Dedifferentiated amniotic fluid mesenchymal stem cell (primary cell): ENCODE data around the gene FRS3.
"Not testable (repeated sequence)": the region's sequence is repeated elsewhere in the genome, so short reads cannot be mapped to it uniquely, and the experiment has no call there.

ENCODE experiments used
- DNase-seq: peaks from one replicate; pipeline ENCODE4 v3.0.0-alpha.2; 2016; ENCODE audit errors: extremely low spot score

Gene FRS3, protein sequence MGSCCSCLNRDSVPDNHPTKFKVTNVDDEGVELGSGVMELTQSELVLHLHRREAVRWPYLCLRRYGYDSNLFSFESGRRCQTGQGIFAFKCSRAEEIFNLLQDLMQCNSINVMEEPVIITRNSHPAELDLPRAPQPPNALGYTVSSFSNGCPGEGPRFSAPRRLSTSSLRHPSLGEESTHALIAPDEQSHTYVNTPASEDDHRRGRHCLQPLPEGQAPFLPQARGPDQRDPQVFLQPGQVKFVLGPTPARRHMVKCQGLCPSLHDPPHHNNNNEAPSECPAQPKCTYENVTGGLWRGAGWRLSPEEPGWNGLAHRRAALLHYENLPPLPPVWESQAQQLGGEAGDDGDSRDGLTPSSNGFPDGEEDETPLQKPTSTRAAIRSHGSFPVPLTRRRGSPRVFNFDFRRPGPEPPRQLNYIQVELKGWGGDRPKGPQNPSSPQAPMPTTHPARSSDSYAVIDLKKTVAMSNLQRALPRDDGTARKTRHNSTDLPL

DNA sequence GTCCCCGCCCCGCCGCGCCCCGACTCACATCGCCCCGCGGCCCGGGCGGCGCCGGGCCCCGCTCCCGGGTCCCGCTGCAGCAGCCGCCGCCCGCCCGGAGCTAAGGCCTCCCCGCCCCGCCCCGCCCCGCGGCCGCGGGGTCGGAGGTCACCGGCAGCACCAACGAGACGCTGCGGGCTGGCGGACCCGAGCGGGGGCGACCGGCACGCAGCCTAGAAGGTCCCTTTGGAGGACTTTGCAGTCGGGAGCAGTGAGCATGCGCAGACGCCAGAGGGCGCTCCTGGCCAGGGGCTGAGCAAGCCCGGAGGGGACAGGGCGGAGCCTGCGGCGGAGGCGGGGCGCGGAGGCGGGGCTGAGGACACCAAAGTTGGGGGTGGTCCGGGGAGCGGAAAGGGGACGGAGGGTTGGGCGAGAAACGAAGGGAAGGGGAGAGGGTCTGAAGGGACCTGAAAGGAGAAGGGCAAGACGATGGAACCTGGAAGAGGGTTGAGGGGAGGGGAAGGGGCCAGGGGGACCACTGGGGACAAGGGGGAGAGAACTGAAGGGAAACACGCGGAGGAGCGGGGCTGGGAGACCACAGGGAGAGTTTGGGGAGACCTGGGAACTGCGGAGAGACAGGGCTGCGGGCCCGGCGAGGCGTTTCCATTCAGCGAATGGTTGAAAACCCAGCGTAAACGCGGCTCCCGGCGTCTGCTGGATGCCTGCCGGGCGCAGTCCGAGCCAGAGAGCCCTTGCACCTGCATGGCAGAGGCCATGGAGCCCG is at the start of gene FRS3:
Gene FRS3 (minus strand): TSS at position 113 of the 763 bp plus-strand sequence. CDS start 2,913 bp downstream, outside the sequence.
- DNase-seq: peak; percentile 92

DNA sequence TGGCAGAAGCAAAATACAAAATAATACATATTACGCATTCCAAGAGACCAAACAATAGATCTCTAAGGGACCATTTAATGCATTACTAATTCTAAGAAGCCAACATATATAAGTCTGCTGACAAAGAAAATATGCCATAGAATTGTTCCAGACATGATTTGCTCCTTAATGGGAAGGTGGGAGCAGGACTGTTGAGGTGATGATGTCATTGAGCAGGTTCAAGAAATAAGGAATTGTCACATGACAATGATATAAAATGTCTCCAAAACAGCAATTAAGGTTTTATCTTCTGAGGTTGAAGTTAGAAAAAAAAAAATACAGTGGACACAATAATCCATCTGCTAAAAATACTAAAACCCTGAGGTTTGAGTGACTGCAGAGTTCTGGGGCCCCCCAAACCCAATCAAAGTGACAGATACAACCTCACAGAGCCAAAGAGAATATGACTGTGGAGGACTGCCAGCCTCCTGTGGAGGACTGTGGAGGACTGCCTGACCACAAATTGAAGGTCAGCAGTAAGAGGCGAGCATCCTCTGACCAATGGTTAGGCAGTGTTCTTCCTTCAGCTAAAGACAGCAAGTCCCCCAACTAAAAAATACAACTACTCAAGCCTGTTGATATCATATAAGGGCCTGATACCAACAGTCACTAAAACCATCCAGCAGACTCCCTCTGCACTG is 46.8 kb upstream of the FRS3 start:
- DNase-seq: no peak

DNA sequence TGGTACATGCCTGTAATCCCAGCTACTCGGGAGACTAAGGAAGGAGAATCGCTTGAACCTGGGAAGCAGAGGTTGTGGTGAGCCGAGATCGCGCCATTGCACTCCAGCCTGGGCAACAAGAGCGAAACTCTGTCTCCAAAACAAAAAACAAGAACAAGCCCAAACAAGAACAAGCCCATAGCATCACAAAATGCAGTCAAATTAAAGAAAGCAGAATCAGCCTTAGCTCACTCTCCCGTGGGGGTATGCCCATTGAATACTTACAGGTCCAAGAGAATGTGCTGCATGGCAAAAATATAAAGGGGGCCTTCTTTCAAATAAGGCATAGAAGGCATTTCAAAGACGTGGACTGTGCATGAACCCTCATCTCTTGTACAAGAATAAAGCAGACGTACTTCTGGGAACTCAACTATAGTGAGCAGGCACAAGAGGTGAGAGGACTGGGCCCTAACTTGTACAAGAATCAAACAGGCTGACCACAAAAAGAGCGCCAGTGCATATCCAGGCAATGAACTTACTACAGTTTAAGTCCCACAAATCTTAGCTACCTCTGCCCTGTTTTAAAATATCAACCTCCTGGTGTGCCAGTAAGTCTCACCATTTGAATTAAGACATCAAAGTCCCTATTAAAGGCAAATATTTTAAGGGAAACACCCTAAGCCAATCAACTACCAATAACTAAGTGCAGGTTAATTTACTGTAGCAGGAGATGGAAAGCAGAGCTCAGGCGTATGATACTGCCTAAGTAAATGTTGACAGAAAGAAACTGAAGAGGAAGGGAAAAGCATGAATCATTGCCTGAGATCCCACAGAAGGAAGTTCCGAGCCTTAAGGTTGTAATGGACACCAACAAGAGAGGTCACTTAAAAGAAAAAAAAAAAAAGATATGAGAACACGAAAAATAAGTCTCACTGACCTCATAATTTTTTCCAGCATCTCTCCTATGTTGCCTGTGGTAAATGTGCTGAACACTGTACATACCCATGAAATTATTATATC is 45.2 kb upstream of the FRS3 start:
- DNase-seq: no peak

GRCh38 chr6:41823178-41823577 is 43.5 kb upstream of the FRS3 start:
- no peak for DNase-seq

GRCh38 chr6:41822021-41822420 is 42.3 kb upstream of the FRS3 start:
- no peak for DNase-seq

DNA sequence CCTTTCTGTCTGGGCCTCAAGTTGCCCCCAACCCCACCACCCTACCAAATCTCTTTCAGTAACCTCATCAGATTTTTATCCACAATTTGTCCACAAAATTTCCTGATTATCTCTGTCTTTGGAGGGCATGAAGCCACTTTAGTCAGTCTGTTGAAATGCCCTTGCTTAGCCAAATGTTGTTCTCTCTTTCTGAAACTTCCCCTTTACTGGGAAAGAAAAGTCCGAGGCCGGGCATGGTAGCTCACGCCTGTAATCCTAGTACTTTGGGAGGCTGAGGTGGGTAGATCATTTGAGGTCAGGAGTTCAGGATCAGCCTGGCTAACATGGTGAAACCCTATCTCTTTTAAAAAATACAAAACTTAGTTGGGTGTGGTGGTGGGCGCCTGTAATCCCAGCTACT is 41.6 kb upstream of the FRS3 start:
- DNase-seq: no peak

- no peak for DNase-seq
Measured at GRCh38 chr6:41818271-41819054, 38.8 kb upstream of the FRS3 start.

GRCh38 chr6:41815587-41815986 is 35.9 kb upstream of the FRS3 start:
- no peak for DNase-seq

GRCh38 chr6:41814629-41815028 is 34.9 kb upstream of the FRS3 start:
- DNase-seq: no peak

DNA sequence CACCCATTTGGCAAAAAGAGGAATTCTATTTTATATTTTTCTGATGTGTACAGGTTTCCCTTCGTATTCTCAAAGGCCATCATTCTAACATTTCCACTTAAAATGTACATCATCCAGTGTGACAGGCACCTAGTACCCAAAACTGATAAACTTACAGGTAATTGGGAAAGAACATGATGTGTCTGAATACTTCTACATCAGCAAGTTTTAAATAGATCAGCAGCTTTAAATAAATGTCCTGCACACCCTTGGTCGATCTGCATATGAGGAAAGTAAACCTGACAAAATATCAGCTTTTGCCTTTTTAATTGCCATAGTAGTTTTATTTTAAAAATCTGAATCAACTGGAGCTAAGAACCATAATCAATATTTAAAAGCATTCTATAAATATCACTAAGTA is 34.3 kb upstream of the FRS3 start:
- no peak for DNase-seq

DNA sequence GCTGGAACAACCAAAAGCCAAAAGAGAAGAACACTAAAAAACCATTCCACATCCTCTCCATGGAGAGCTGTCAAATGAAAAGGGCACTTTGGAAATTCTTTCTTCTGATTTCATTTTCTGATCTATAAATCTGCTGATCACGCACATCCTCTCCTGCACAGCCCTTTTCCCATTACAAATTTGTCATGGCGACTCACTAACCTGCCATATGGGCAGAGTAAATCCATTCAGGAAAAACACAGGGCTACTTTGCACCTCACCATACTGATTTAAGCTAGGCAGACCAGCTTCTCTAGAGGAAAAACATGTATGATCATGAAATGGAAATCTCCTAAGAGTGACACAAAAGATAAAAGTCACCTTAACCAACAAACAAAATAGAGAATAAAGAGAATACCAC is 33.8 kb upstream of the FRS3 start:
- no peak for DNase-seq

- DNase-seq: not testable (repeated sequence)
Measured at GRCh38 chr6:41811946-41812345, 32.2 kb upstream of the FRS3 start.

- DNase-seq: no peak
Measured at GRCh38 chr6:41811095-41811494, 31.4 kb upstream of the FRS3 start.

GRCh38 chr6:41805830-41806774 is 26.4 kb upstream of the FRS3 start:
- DNase-seq: no peak

DNA sequence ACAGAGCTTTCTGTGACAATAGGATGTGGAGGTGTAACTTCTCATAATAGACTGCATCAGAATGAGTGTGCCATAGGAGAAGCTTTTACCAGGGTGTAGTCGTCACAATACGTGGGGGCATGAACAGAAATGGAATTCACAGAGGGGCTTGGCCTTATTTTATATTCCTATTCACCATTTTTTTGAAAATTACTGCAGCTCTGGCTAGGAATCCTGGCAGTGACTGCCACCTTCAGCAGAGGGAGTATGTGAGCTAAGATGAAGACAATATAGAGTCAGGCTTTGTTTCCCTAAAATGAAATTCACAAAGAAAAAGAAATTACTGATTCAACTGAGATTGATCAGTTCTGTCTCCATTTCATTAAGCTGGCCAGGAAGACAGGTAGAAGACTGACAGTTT is 21.7 kb upstream of the FRS3 start:
- DNase-seq: no peak

DNA sequence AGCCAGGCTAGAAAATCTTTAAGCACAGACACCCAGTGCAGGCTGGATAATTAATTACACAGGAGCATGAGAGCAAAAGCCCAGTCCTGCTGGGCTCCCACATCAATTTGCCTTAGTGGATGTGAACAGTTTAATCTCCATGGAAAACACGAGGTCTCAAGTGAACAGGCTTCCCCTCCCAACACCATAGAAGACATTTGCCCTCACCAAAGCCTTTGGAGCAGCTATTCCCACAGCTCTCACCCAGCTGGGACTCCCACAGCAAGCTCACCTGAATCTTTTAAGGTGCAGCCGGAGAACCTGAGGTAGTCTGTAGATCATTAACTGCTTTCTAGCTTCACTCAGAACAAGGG is 19.8 kb upstream of the FRS3 start:
- DNase-seq: no peak

GRCh38 chr6:41798901-41799558 is 19.3 kb upstream of the FRS3 start:
- no peak for DNase-seq

DNA sequence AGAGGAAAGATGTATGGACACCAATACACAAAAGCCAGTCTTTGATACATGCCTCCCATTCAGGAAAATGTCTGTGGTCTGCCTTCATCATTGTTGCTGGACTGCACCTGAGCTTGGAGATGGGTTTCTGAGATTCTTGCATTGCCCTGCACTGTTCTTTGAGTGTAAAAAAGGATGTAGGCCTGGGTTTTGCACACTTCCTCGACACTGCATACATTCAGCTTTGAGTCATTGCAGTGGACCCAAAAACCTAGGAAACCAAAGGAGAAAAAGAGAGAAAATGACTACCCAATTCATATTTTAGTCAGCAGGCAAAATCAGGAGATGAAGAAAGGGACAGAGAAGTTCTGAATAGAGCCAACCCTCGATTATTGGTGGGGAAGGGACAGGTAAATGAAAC is 16.8 kb upstream of the FRS3 start:
- no peak for DNase-seq

DNA sequence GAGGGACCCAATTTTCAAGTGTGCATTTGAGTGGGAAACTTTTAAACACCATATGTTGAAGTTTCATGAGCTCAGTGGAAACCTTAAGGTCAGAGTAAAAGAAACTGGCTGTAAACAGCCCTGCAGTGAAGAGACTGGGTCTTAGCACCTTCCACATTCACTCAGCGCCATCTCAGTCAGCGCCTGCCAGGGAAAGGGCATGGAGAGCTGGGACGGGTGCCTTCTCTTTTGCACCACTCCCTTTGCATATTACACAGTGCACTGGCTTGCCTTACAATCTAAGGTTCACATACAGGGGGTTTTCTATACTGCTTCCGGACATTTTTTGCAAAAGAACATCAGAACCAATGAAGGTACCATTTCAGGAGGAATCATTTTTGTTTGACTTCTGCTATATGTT is 12.3 kb upstream of the FRS3 start:
- DNase-seq: no peak
